Liver (tissue), 9 donors: ENCODE measurements around the gene LSM14B. TPM values are rescaled to one million over a fixed set of nuclear protein-coding genes. Genes with fewer than 3 reads are reported as not detected.
"Not testable (repeated sequence)": the region's sequence is repeated elsewhere in the genome, so short reads cannot be mapped to it uniquely, and the experiment has no call there.

Experiments
- DNase-seq: peaks from one replicate; pipeline ENCODE4 v3.0.0-alpha.2; 2017; ENCODE audit warnings: low spot score
- H3K27ac ChIP-seq, 2 donors: one replicate each; pipeline ENCODE4 v1.7.0; 2013; ENCODE audit warnings: inconsistent platforms in 2 of 2, low read length in 2 of 2, control low read depth in 1 of 2, low read depth in 1 of 2, mild to moderate bottlenecking in 1 of 2
- H3K27me3 ChIP-seq, 4 donors: one replicate each; pipeline versions ENCODE4 v1.6.1 to v1.7.0; 2013; ENCODE audit warnings: low read length in 3 of 4, inconsistent platforms in 1 of 4, mild to moderate bottlenecking in 1 of 4, moderate library complexity in 1 of 4; ENCODE audit not compliant: control insufficient read depth in 4 of 4, insufficient read depth in 4 of 4
- H3K36me3 ChIP-seq, 4 donors: one replicate each; pipeline versions ENCODE4 v1.6.1 to v1.7.0; 2013; ENCODE audit warnings: low read length in 3 of 4, mild to moderate bottlenecking in 3 of 4, low read depth in 1 of 4, moderate library complexity in 1 of 4; ENCODE audit not compliant: control insufficient read depth in 4 of 4, insufficient read depth in 3 of 4
- H3K4me1 ChIP-seq, 4 donors: one replicate each; pipeline versions ENCODE4 v1.6.1 to v1.7.0; 2013; ENCODE audit warnings: low read length in 3 of 4, mild to moderate bottlenecking in 3 of 4, moderate library complexity in 1 of 4; ENCODE audit not compliant: control insufficient read depth in 4 of 4, insufficient read depth in 4 of 4
- H3K4me3 ChIP-seq, 3 donors: one replicate each; pipeline versions ENCODE4 v1.6.1 to v1.7.0; 2013; ENCODE audit warnings: low read length in 3 of 3, control low read depth in 1 of 3, low read depth in 1 of 3, mild to moderate bottlenecking in 1 of 3
- H3K9ac ChIP-seq, 2 donors: one replicate each; pipeline ENCODE4 v1.7.0; 2013; ENCODE audit warnings: low read length in 2 of 2, mild to moderate bottlenecking in 2 of 2, moderate library complexity in 2 of 2, control low read depth in 1 of 2, low read depth in 1 of 2
- H3K9me3 ChIP-seq, 4 donors: one replicate each; pipeline versions ENCODE4 v1.6.1 to v1.7.0; 2013; ENCODE audit warnings: low read length in 3 of 4; ENCODE audit not compliant: control insufficient read depth in 4 of 4
- ATF3 ChIP-seq: IDR thresholded peaks from 2 replicates; pipeline ENCODE4 v1.6.1; 2016; ENCODE audit warnings: antibody characterized with exemption
- EGR1 ChIP-seq, 2 donors: IDR thresholded peaks; 2 replicates each; pipeline ENCODE4 v1.6.1; 2016 to 2018; ENCODE audit warnings: antibody characterized with exemption in 2 of 2, low read depth in 2 of 2
- FOXA2 ChIP-seq: IDR thresholded peaks from 2 replicates; pipeline ENCODE4 v1.6.1; 2016; ENCODE audit warnings: antibody characterized with exemption
- GABPA ChIP-seq, 2 donors: IDR thresholded peaks in 1 of 2; conservative IDR thresholded peaks in 1 of 2; 2 replicates each; pipeline ENCODE4 v1.6.1; 2016; ENCODE audit warnings: antibody characterized with exemption in 2 of 2, mild to moderate bottlenecking in 1 of 2, moderate library complexity in 1 of 2
- HNF4A ChIP-seq, 2 donors: conservative IDR thresholded peaks; 2 replicates each; pipeline ENCODE4 v1.6.1; 2016; ENCODE audit warnings: antibody characterized with exemption in 2 of 2, mild to moderate bottlenecking in 2 of 2
- RAD21 ChIP-seq, 2 donors: IDR thresholded peaks; 2 replicates each; pipeline ENCODE4 v1.6.1; 2016; ENCODE audit warnings: antibody characterized with exemption in 2 of 2, mild to moderate bottlenecking in 2 of 2
- REST ChIP-seq: IDR thresholded peaks from 2 replicates; pipeline ENCODE4 v1.6.1; 2016; ENCODE audit warnings: antibody characterized with exemption, mild to moderate bottlenecking
- RXRA ChIP-seq, 2 donors: IDR thresholded peaks; 2 replicates each; pipeline ENCODE4 v1.6.1; 2017 to 2018; ENCODE audit warnings: antibody characterized with exemption in 2 of 2, mild to moderate bottlenecking in 1 of 2
- TAF1 ChIP-seq: conservative IDR thresholded peaks from 2 replicates; pipeline ENCODE4 v1.6.1; 2016; ENCODE audit warnings: antibody characterized with exemption, mild to moderate bottlenecking
- YY1 ChIP-seq: IDR thresholded peaks from 2 replicates; pipeline ENCODE4 v1.6.1; 2016; ENCODE audit warnings: antibody characterized with exemption, mild to moderate bottlenecking
- WGBS: extraction: QIAGEN DNeasy Blood & Tissue Kit; methylation state at CpG from one replicate; pipeline ENCODE4 v1.1.7; 2013; 5-methylcytosine and 5-hydroxymethylcytosine counted together
- polyA plus RNA-seq, 2 donors: library from polyadenylated mRNA; stranded (reverse) in 1 of 2; unstranded in 1 of 2; fragments of 200-250 nt in 1 of 2; fragments of >200 nt in 1 of 2; fragmentation: Nextera tagmentation in 1 of 2; extraction: Ambion mirVana in 1 of 2; gene quantifications; one replicate each; pipeline versions ENCODE4 v1.2.1 to v1.2.3, GENCODE V29; 2013 to 2015
- total RNA-seq, 2 donors: library from RNA; depleted of rRNA; stranded (reverse); fragments of >200 nt; gene quantifications; one replicate each; pipeline ENCODE4 v1.2.3, GENCODE V29; 2014
- donor health status: healthy.
- donor health status: healthy.
- donor health status: healthy.
- donor health status: healthy.
- donor health status: healthy.

Gene LSM14B
- total and polyA plus RNA-seq, 4 donors, result 0.99 to 15.9 (median 13.3) TPM

GRCh38 chr20:62147125-62147524, 24.9 kb downstream of the LSM14B start:
- Histone ChIP-seq H3K9me3 (no peaks in the 10 kb centered on the region), H3K4me1 (peaks cover 20 to 67% (median 60%) of the 10 kb centered on the region in 4 donors), H3K36me3 (no peaks in the 10 kb centered on the region), H3K27ac (peak overlapping the region; percentile 19 to 57), H3K9ac (no peak overlapping the region), H3K4me3 (no peak overlapping the region), H3K27me3 (no peaks in the 10 kb centered on the region)
- 86% methylated on average over 6 of the region's 6 CpGs for WGBS
- TF ChIP-seq GABPA (IDR thresholded peaks at IDR 0.05 in 1 of 2, conservative IDR thresholded peaks at IDR 0.05 in 1 of 2) (no peak), REST (no peak), ATF3 (no peak), EGR1 (IDR thresholded peaks at IDR 0.05; ENCODE audit: low read depth in 2 of 2) (no peak), RAD21 (IDR thresholded peaks at IDR 0.05) (no peak), HNF4A (conservative IDR thresholded peaks at IDR 0.05) (no peak)
- DNase-seq, result no peak

GRCh38 chr20:62147528-62147927, 25.3 kb downstream of the LSM14B start:
- H3K9me3 ChIP-seq, result no peaks in the 10 kb centered on the region
- peak overlapping the region; percentile 19 to 57 for H3K27ac ChIP-seq
- no peak overlapping the region for H3K4me3 ChIP-seq
- H3K9ac ChIP-seq, result no peak overlapping the region
- peaks cover 20 to 69% (median 60%) of the 10 kb centered on the region in 4 donors for H3K4me1 ChIP-seq
- WGBS, result 91% methylated on average over 9 of the region's 9 CpGs
- peaks cover 0 to 2% (median 0%) of the 10 kb centered on the region in 4 donors for H3K36me3 ChIP-seq
- no peaks in the 10 kb centered on the region for H3K27me3 ChIP-seq
- TF ChIP-seq TAF1, result no peak
- no peak for TF ChIP-seq RXRA (IDR thresholded peaks at IDR 0.05)
- no peak for DNase-seq

GRCh38 chr20:62148383-62148782, 26.1 kb downstream of the LSM14B start:
- not testable (repeated sequence) for H3K9me3 ChIP-seq, H3K4me3 ChIP-seq, H3K27ac ChIP-seq, H3K27me3 ChIP-seq, H3K9ac ChIP-seq, DNase-seq, H3K36me3 ChIP-seq
- 96% methylated on average over 10 of the region's 10 CpGs for WGBS
- peaks cover 20 to 69% (median 60%) of the 10 kb centered on the region in 4 donors for H3K4me1 ChIP-seq

- 68% methylated on average over 20 of the region's 20 CpGs for WGBS
- TF ChIP-seq FOXA2 (no peak), RXRA (IDR thresholded peaks at IDR 0.05) (no peak), YY1 (no peak), HNF4A (conservative IDR thresholded peaks at IDR 0.05) (peak; percentile 16 to 27)
- no peak overlapping the region for H3K4me3 ChIP-seq
- H3K27ac ChIP-seq, result no peak overlapping the region
- no peaks in the 10 kb centered on the region for H3K27me3 ChIP-seq
- H3K9ac ChIP-seq, result no peak overlapping the region
- peaks cover 20 to 69% (median 60%) of the 10 kb centered on the region in 4 donors for H3K4me1 ChIP-seq
- no peak for DNase-seq
- H3K36me3 ChIP-seq, result peaks cover 0 to 2% (median 0%) of the 10 kb centered on the region in 4 donors
- no peaks in the 10 kb centered on the region for H3K9me3 ChIP-seq
Observed at GRCh38 chr20:62148908-62149314, 26.6 kb downstream of the LSM14B start.
